GM04503 (cell line): ENCODE measurements around the gene ARHGAP24.

ENCODE experiments used
- DNase-seq: peaks from one replicate; pipeline ENCODE4 v3.0.0-alpha.2; 2012; ENCODE audit warnings: low read depth

Gene ARHGAP24

DNA sequence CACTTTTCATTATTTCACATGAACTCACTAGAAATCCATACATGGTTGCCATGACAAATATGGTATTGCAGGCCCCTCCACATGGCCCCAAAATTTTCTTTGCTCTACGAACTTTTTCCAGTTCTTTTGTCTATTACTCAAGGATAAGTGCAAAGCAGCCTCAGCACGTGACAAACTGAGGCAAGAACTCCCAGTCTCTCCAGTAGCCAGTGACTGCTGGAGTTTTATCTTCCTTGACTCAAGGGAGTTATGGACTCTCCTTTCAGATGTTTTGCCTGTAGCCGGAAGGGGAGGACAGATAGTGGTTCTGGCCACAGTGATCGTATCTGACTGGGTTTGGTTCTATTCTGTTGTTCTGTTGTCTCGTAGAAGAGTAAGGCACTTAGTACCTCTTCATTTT is 105.5 kb downstream of the ARHGAP24 start:
- DNase-seq: no peak

DNA sequence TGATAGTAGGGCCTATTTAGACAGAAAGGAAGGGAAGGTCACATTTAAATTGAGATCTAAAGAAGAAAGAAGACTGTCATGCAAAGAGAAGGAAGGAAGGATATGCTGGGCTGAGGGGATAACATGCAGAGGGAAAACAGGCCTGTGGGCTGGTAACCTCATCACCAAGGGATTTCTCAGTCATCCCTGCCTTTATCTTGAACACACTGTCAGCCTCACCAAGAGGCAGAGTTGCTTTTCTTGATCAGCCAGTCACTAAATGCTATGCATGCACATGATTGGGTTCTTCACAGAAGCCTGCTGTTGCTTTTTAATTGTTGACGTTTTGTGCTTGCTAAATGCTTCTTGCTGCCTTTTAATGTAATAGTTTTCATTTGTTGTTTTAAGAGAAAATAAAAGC is 113.0 kb downstream of the ARHGAP24 start:
- no peak for DNase-seq

DNA sequence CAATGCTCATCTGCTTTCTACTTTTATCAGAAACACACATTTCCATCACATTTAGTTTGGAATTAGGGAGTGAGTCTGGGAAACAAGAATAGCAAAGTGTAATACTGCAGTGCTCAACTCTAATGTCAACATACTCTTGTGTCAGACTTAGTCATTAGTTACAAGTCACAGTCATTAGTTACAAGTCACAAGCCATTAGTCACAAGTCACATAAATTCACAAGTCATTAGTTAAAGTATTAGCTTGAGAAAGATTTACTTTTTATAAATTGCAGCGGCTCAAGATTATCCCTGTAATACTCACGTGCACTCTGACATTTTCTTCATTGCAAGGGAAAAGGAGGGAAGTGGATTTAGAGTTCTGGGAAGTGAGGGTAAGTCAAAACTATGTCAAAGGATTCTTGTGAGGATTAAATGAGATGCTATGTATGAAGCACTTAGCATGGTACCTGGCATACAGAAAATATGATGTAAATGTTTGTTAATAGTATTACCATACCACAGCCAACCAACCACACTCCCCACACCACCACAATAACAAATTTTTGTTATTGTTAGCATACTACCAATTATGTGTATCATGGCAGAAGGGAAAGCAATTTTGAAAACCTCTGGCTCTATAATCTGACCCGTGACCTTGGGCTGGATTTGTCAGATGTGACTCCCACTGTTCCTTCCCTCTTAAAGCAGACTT is 116.6 kb downstream of the ARHGAP24 start:
- no peak for DNase-seq

DNA sequence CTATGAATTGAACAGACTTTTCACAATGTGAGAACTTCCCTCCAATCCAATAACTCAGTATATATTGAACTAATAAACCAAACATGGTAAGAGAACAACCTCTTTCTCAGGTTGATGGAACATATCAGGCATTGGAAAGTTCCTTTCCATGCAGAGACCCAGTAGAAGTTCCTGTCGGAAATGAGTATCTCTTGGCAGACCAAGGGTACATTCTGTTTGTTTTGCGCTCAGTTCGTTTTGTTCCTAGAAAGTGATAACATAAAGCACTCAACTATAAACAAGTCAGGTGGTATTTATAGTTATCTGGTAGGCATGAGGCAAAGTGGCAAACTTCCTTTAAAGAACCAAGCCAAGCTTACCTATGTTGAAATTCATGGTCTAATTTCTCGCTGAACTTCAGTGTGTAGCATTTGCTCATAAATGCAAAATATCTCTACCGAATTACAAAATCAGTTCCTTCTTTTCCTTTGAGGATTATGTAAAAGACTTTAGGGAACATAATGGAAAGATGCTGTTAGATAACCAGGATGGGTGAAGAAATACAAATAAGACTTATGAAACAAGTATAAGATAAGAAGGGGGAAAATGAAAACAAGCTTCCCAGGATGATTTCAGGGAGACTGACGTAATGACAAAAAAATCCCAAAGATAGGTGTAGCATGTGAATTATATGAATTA is 120.3 kb downstream of the ARHGAP24 start:
- no peak for DNase-seq

DNA sequence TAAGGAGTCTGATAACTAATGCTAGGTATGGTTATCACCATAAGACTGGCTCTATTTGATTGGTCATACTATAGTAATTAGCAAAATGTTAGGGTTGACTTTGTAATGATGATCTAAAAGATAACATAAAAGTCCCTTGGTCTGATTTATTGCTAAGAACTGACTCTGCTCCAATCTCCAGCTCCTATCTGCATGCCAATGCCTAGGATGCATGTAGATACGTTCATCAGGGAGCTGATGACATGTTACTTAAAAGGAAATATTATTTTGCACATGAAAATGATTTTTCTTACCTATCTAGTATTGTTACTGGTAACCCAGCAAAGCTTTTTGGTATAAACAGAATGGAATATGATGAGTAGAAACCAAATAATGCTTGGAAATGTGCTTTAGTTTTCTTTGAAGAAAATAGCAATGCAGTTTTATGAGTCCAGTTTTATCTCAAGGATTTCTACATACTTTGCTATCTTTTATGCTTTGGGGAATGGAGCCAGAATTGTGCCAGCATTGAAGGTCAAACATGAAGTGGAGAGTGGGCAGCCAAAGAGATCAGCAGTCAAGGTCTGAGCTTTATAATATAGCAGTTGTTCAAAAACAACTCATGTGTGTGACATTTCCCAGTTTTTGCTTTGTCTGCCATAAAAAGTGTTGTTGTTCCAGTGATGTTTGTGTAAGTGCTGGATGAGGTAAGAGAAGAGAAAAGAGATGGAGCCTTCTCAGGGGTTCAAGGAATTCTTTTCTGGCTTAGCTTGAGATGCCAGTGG is 121.0 kb downstream of the ARHGAP24 start:
- no peak for DNase-seq

DNA sequence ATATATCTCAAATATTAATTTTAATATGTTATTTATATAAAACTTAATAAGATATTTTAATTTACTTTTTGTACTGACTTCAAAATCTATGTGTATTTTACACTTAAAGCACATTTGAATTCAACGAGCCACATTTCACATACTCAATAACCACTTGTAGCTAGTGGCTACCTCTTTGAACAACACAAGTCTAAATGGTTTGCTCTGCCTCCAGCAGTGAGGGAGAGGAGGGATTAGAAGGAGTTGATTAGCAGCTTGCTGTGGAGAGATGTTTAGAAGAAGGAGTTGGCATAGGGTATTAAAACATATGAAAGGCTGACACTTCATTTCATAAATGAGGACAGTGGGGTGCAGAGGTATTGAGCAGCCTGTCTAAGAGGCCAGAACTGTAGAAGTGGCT is 124.0 kb downstream of the ARHGAP24 start:
- DNase-seq: no peak

DNA sequence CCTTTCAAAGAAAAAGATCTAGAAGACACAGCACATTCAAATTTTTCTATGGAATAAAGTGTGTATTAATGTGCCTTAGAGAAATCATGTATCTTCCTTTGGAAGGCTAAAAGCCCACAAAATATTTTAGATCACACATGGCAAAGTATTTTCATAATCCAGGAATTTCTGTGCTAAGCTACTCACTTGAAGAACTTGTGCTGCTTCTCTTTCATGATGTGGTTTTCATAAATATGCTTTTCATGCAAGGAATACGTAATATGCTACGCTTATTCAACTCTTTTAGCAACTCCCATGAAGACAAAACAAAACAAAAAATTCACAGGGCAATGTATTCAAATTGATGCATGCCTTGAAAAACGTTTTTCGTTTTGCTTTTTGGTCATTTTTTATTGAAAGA is 125.6 kb downstream of the ARHGAP24 start:
- no peak for DNase-seq

DNA sequence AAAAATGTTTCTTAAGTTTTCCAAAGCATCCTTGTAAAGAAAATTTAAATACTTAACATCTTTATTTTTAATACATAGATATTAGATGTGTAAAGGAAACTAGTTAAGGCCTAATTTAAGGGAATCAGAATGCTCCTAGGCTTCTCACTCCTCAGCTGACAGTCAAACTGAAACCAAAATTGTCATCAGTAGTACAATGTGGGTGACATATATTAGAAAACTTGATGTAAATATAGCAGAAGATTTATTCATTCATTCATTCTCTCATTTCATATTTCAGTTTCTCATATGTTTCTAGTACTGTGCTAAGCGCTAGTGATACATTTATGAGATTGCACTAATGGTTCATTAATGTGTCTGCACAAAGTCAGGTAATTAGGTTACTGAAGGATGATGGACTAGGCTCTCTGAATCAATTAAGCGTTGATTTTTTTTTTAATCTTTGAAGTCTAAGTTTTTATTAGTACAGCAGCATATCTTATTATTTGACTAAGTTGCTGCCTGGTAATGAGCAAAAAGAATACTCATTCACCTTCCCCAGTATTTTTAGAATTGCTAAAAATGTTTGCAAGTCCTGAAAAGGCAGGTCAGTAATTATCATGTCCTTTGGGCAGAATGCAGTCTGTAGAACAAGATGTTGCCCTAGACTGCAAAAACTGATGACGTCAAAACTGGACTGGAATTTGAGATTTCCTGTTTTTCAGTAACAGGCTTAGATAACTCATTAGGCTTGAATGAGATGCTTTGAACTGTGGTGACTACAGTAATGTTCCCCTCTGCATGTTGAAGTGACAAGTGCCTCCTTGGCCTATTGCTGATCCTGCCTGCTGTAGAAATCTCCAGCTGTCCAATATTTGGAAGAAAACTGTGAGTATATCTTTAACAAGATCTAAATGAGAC is 128.7 kb downstream of the ARHGAP24 start:
- no peak for DNase-seq

DNA sequence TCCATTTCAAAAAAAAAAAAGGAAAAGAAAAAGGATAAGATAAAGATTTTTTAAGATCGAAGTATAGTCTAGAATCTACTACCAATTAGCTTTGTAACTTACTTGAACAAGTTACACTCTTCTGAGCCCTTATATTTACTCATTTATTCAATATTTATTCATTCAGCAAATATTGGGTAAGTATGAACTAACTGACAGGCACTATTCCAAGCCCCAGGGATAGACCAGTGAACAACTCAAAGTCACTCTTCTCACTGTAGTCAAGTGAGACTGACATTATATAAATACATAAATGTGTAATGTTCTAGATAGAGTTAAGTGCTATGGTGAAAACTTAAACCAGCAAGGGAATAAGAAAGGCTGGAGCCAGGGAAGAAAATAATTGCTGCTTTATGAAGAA is 131.6 kb downstream of the ARHGAP24 start:
- DNase-seq: no peak

DNA sequence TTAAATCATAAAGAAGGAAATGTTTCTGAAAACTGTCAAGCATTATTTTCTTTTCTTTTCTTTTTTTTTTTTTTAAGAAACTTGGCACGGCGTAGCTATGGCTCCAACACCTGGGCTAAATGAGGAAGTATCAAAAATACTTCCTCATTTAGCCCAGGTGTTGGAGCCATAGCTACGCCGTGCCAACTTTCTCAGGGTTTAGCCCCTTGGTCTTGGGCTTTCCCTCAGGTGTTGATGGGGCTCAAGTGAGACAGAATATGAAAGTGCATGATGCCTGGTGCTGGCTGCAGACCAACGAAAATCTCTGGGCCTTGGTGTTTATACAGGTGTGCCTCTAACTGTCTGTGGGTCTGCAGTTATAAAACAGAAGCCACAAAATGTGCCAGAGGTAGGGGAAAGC is 132.7 kb downstream of the ARHGAP24 start:
- DNase-seq: no peak

DNA sequence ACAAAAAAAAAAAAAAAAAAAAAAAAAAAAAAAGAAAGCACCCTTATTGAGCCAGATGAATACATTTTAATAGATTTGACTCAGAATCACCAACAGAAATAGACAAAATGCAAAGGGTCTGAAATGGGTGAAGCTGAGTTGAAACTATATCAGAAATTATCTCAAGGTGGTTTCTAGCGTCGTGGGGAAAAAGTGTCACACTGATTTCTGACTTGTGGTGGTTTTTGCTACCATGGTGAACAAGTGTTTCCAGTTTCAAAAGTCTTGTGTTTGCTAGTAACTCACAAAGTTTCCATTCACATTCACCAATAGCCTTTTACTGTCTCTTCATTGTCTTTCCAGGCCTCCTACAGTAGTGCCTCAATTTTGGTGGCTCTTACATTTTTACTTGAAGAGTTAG is 135.5 kb downstream of the ARHGAP24 start:
- DNase-seq: no peak

DNA sequence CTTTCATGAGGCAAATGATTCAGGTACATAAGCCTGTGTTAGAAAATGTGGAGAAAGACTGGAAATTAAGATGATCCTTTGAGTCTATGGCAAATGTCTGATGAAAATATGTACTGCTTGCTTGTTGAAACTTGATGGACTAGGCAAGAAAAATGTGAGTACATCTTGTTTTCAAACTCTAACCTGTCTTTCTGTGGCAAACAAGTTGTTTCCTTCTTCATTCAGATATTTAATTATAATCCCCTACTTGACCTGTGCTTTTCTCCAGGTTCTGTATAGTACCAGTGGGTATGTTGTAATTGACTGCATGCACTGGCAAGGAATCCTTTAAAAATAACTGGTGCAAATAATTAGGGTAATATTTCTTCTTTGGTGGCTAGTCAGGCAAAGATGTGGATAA is 136.7 kb downstream of the ARHGAP24 start:
- no peak for DNase-seq

DNA sequence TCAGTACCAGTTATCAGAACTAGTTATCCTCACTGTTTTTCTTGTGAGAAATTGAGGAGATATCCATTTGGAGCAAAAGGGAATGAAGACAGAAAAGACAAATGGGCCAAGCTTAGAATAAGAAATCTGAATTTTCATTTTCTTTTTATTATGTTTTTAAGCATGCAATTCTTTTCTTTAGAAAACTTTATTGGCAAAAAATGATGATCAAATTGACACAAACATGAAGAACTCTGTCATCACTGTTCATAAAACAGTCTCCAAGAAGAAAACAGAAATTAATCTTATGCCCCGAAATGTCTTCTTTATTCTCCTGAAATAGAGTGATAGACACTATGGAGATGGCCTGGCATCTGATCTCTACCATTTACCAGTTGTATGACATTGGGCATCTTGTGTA is 139.0 kb downstream of the ARHGAP24 start:
- DNase-seq: no peak

DNA sequence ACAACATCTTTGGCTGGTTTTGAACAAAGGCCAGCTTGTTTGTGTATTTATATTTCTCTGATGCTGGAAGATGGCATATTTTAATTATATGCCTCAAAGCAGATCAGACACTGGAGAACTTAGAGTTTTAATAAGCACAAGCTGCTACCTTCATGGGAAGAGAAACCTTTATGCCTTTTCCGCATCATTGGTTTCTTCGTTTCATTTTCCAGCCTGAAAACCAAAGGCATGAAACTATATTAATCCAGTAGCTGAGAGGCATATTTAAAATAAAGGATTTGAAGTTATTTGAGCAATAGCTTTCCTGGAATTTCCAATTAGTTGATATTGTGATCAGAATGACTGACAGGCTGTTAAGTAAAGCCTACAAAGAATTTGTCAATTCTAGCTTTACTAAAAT is 141.0 kb downstream of the ARHGAP24 start:
- DNase-seq: no peak

DNA sequence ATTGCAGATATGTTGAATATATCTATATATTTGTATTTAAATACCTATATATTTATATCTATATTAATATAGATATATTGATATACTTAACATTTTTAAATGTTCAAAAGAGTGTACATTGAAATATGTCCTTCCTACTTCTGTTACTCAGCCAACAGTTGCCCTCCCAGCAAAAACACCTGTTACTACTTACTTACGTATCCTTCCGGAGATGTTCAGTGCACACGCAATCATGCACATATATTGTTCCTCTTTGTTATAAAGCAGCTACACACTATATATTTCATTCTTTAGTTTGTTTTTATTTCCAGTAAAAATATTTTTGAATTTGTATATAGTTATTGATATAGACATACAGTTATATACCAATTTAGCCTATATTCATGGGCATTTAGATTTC is 142.3 kb downstream of the ARHGAP24 start:
- no peak for DNase-seq

DNA sequence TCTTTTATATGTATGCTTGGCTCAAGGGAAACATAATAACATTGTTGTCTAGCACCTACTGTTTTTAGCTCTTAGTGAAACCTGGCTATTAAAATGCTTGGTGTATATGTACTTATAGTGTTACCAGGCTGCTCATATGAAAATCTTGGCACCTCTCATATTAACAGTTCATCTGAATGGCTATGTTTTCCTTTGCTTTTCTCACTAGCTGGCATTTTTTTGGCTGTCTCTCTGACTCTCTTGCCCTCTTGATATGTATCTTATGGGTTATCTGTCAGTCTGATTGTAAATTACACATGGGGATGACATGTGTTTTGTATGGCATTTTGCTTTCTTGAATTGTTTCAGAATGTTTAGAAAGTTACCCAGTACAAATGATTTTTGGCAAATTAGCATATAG is 158.0 kb downstream of the ARHGAP24 start:
- no peak for DNase-seq

DNA sequence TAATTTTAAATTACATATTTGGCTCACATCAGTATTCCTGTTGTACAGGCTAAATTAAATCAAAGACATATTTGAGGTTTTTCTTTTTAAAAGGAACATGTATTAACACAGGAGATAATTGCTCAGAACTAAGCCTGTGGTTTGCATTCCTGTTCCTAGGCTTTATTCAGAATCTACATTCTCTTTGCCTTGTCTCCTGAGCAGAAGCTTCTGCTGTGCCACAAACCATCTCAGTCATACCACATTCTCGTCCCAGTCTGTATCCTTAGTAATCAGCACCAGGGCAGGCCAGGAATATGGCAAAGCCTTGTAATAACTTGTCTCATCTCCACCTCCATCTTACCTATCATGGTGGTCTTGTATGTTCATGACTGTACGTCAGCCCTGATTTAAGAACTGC is 162.8 kb downstream of the ARHGAP24 start:
- DNase-seq: no peak

DNA sequence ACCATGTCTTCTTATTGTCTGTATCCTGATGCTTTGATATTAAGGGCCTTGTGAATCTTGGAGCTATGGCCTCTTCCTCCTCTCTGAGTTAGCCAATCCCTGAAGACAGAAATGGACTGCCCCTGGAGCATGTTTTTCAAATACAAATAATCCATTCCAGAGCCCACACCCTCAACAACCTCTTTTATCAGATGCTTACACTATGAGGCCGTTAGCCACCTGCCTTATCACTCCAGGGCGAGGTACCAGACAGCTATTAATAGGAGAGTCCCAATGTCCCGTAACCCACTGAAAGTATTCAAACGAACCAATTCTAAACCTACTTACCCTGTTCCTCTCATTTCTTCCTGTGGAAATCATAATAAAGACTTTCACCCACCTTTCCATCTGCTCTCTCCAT is 165.0 kb downstream of the ARHGAP24 start:
- DNase-seq: no peak

DNA sequence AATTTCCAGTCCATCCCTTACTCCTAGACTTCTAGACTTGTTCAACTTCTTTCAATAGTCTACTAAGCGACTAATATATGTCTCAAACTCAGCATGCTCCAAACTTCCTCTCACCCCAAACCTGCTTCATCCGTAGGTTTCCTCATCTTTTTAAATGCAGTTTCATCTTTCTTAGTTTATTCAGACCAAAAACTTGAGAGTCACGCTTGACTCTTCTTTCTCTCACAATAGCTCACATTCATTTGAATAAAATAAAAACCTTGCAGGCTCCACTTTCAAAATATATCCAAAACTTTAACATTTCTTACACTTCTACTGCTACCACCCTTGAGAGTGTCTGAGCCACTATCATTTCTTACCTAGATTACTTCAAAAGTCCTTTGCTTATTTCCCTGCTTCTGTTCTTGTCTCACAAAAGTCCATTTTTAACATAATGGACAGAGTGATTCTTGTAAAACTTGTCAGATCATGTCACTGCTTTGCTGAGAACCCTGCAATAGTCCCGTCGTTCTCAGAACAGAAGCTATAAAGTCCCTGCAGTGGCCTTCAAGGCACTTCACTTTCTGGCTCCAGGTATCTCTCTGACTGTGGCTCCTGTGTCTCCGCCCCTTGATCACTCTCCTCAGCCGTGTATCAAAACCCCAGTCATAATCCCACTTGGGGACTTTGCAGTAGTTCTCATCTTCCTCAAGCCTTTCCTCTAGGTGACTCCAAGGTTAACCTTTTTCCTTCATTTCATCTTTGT is 167.6 kb downstream of the ARHGAP24 start:
- no peak for DNase-seq

DNA sequence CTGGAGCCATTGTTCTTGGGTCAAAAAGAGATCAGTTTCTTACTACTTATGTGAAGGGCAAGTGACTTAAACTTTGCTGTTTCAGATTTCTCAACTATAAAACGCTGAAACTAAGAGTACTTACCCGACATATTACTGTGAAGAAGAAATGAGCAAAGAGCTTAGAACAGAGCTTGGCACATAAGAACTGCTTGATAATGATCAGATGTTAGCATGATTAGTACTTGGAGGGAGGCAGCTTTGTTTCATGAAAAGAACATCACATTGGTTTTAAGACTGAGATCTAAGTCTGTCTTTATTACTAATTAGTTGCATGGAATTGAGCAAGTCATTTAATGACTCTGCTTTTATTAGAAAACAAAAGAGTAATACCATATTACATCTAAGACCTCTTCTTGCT is 169.1 kb downstream of the ARHGAP24 start:
- DNase-seq: no peak

DNA sequence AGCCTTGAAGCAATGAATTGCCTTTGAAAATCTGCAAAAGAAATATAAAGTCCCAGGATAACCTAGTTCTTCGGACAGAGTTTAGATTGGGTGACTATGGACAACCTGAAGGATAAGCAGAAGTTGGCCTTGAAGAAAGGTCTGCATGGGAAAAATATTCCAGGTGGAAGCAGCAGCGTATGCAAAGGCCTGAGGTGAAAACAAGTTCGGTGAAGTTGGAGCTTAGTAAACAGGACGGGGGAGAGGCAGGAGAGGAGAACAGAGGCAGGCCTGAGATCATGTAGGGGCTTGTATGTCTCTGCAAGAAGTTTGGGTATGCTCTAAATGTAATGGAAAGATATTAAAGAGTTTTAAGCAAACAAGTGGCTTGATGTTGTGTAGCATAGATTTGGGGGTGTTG is 176.0 kb downstream of the ARHGAP24 start:
- DNase-seq: no peak
